H1 (cell line): ENCODE measurements around the gene ZFYVE21. TPM values are rescaled to one million over a fixed set of nuclear protein-coding genes. Genes with fewer than 3 reads are reported as not detected.

Experiments used
- CTCF ChIA-PET: fragments of 300-600 bp; sonication (Branson Sonifier 250); formaldehyde crosslinking; loops from one replicate; lab custom pipeline; 2021; ENCODE audit not compliant: partially characterized antibody; lab: Charles Lee
- POLR2A ChIA-PET: fragments of 300-600 bp; sonication (Branson Sonifier 250); formaldehyde crosslinking; loops from one replicate; lab custom pipeline; 2021; ENCODE audit warnings: inconsistent platforms; ENCODE audit not compliant: partially characterized antibody; lab: Charles Lee
- DNase-seq, 2 experiments: peaks; one replicate each; pipeline versions ENCODE4 v3.0.0 to v3.0.0-alpha.2; 2010 to 2022; ENCODE audit warnings: low spot score in 2 of 2, low read depth in 1 of 2, mixed read lengths in 1 of 2
- FAIRE-seq: peaks from 2 replicates; lab custom pipeline; 2011; peaks lifted over from hg19 to GRCh38; lab: Jason Lieb, UNC
- H2AFZ ChIP-seq: 2 replicates; pipeline ENCODE4 v1.8.1; 2012; ENCODE audit warnings: low read length, inconsistent platforms
- H2AK5ac ChIP-seq: 2 replicates; pipeline ENCODE4 v1.6.1; 2013; ENCODE audit warnings: low read depth, low read length
- H2BK120ac ChIP-seq: replicated peaks from 2 replicates; pipeline ENCODE3; 2013; ENCODE audit warnings: low read depth, low read length, inconsistent platforms
- H2BK12ac ChIP-seq: 2 replicates; pipeline ENCODE4 v1.6.1; 2013; ENCODE audit warnings: low read depth, low read length
- H2BK15ac ChIP-seq: 2 replicates; pipeline ENCODE4 v1.6.1; 2013; ENCODE audit warnings: low read length
- H2BK20ac ChIP-seq: 2 replicates; pipeline ENCODE4 v1.6.1; 2013; ENCODE audit warnings: low read length
- H2BK5ac ChIP-seq: 2 replicates; pipeline ENCODE4 v1.6.1; 2013; ENCODE audit warnings: low read depth, low read length
- H3K14ac ChIP-seq: 2 replicates; pipeline ENCODE4 v1.6.1; 2013; ENCODE audit warnings: inconsistent platforms; ENCODE audit not compliant: insufficient read length
- H3K18ac ChIP-seq: 2 replicates; pipeline ENCODE4 v1.6.1; 2013; ENCODE audit warnings: low read length; ENCODE audit errors: extremely low read depth
- H3K23ac ChIP-seq: 2 replicates; pipeline ENCODE4 v1.6.1; 2013; ENCODE audit warnings: inconsistent platforms; ENCODE audit not compliant: insufficient read length
- H3K23me2 ChIP-seq: 2 replicates; pipeline ENCODE4 v1.6.1; 2013; ENCODE audit warnings: low read depth, low read length
- H3K27ac ChIP-seq: 2 replicates; pipeline ENCODE4 v1.6.1; 2011; ENCODE audit warnings: low read depth, low read length, inconsistent platforms
- H3K27me3 ChIP-seq, 4 experiments: replicated peaks in 1 of 4; 1 replicate in 1 of 4; 2 replicates in 3 of 4; pipeline versions ENCODE4 v1.6.1 to v1.8.1; 2011 to 2013; ENCODE audit warnings: low read length in 3 of 4, mild to moderate bottlenecking in 3 of 4, inconsistent platforms in 2 of 4, mixed read lengths in 2 of 4, moderate library complexity in 1 of 4; ENCODE audit not compliant: control insufficient read depth in 3 of 4, insufficient read depth in 3 of 4; ENCODE audit errors: extremely low read depth in 1 of 4
- H3K36me3 ChIP-seq, 4 experiments: 2 replicates each; pipeline versions ENCODE4 v1.6.1 to v1.8.1; 2011 to 2013; ENCODE audit warnings: mild to moderate bottlenecking in 4 of 4, low read length in 3 of 4, moderate library complexity in 2 of 4, control low read depth in 1 of 4, inconsistent platforms in 1 of 4; ENCODE audit not compliant: insufficient read depth in 4 of 4, control insufficient read depth in 2 of 4
- H3K4ac ChIP-seq: replicated peaks from 2 replicates; pipeline ENCODE3; 2013; ENCODE audit warnings: low read length, low read depth, mixed read lengths, inconsistent platforms; ENCODE audit not compliant: insufficient read length
- H3K4me1 ChIP-seq, 4 experiments: replicated peaks in 1 of 4; 1 replicate in 1 of 4; 2 replicates in 3 of 4; pipeline versions ENCODE4 v1.6.1 to v1.8.1; 2011 to 2013; ENCODE audit warnings: low read length in 3 of 4, inconsistent platforms in 2 of 4, mixed read lengths in 1 of 4; ENCODE audit not compliant: insufficient read depth in 4 of 4, control insufficient read depth in 3 of 4
- H3K4me2 ChIP-seq, 2 experiments: 2 replicates each; pipeline versions ENCODE4 v1.6.1 to v1.8.1; 2011 to 2013; ENCODE audit warnings: low read depth in 2 of 2, low read length in 2 of 2, control low read depth in 1 of 2, inconsistent platforms in 1 of 2, mild to moderate bottlenecking in 1 of 2; ENCODE audit not compliant: insufficient read depth in 1 of 2
- H3K4me3 ChIP-seq, 4 experiments: fragments of 200-600, 300-600 bp in 1 of 4; sonication (generic), shearing (Covaris generic), sonication (Bioruptor Twin) in 1 of 4; 2 replicates each; pipeline versions ENCODE4 v1.5.1 to v1.8.1; 2011 to 2016; ENCODE audit warnings: low read length in 4 of 4, low read depth in 3 of 4, control low read depth in 2 of 4, inconsistent platforms in 2 of 4, mild to moderate bottlenecking in 2 of 4, mixed read lengths in 1 of 4, moderate library complexity in 1 of 4; ENCODE audit not compliant: insufficient read depth in 2 of 4; ENCODE audit errors: extremely low read depth in 1 of 4
- H3K56ac ChIP-seq: replicated peaks from 2 replicates; pipeline ENCODE3; 2013; ENCODE audit warnings: low read depth, mild to moderate bottlenecking, mixed read lengths, low read length, inconsistent platforms; ENCODE audit not compliant: insufficient read length
- H3K79me1 ChIP-seq: 2 replicates; pipeline ENCODE4 v1.6.1; 2013; ENCODE audit warnings: low read depth, low read length, control low read depth
- H3K79me2 ChIP-seq, 2 experiments: 2 replicates each; pipeline versions ENCODE4 v1.6.1 to v1.8.1; 2012 to 2013; ENCODE audit warnings: low read length in 2 of 2, mild to moderate bottlenecking in 2 of 2, inconsistent platforms in 1 of 2; ENCODE audit not compliant: insufficient read depth in 2 of 2, control insufficient read depth in 1 of 2
- H3K9ac ChIP-seq, 4 experiments: replicated peaks in 1 of 4; 1 replicate in 1 of 4; 2 replicates in 3 of 4; pipeline versions ENCODE4 v1.6.1 to v1.8.1; 2011 to 2013; ENCODE audit warnings: low read depth in 3 of 4, low read length in 3 of 4, control low read depth in 2 of 4, mild to moderate bottlenecking in 2 of 4, moderate library complexity in 2 of 4, inconsistent platforms in 1 of 4; ENCODE audit errors: extremely low read depth in 1 of 4
- H3K9me3 ChIP-seq, 2 experiments: 2 replicates each; pipeline versions ENCODE4 v1.6.1 to v1.8.1; 2012 to 2013; ENCODE audit warnings: mild to moderate bottlenecking in 2 of 2, moderate library complexity in 2 of 2, control low read depth in 1 of 2, inconsistent platforms in 1 of 2, low read depth in 1 of 2, low read length in 1 of 2, mixed read lengths in 1 of 2; ENCODE audit not compliant: insufficient read depth in 2 of 2
- H4K20me1 ChIP-seq, 2 experiments: replicated peaks in 1 of 2; 2 replicates each; pipeline versions ENCODE3 to v1.8.1; 2011 to 2013; ENCODE audit warnings: inconsistent platforms in 2 of 2, low read length in 2 of 2, mild to moderate bottlenecking in 1 of 2; ENCODE audit not compliant: insufficient read depth in 2 of 2, control insufficient read depth in 1 of 2
- H4K5ac ChIP-seq: 2 replicates; pipeline ENCODE4 v1.6.1; 2013; ENCODE audit warnings: low read length, low read depth, mixed read lengths, inconsistent platforms; ENCODE audit not compliant: insufficient read length
- H4K8ac ChIP-seq: 2 replicates; pipeline ENCODE4 v1.8.0; 2013; ENCODE audit warnings: mild to moderate bottlenecking, moderate library complexity, low read length, inconsistent platforms; ENCODE audit not compliant: insufficient read depth; ENCODE audit errors: extremely low read depth
- H4K91ac ChIP-seq: replicated peaks from 2 replicates; pipeline ENCODE3; 2013; ENCODE audit warnings: low read length, mixed read lengths, inconsistent platforms; ENCODE audit not compliant: insufficient read length
- BACH1 ChIP-seq: IDR thresholded peaks from 2 replicates; pipeline ENCODE4 v1.6.1; 2012; ENCODE audit warnings: low read length, improper control_type of control experiment
- CTBP2 ChIP-seq: IDR thresholded peaks from 2 replicates; pipeline ENCODE4 v1.7.0; 2011; ENCODE audit warnings: borderline replicate concordance, mild to moderate bottlenecking, moderate library complexity, mixed read lengths, low read length; ENCODE audit not compliant: insufficient read depth, insufficient read length
- EGR1 ChIP-seq: IDR thresholded peaks from 2 replicates; pipeline ENCODE4 v1.6.1; 2011; ENCODE audit warnings: low read depth, low read length, borderline replicate concordance
- FOSL1 ChIP-seq: IDR thresholded peaks from 2 replicates; pipeline ENCODE4 v1.6.1; 2011; ENCODE audit warnings: mild to moderate bottlenecking, low read depth, low read length, moderate library complexity; ENCODE audit not compliant: insufficient read depth
- SIN3A ChIP-seq, 2 experiments: IDR thresholded peaks in 1 of 2; conservative IDR thresholded peaks in 1 of 2; 2 replicates each; pipeline ENCODE4 v1.6.1; 2011 to 2012; ENCODE audit warnings: low read length in 2 of 2, improper control_type of control experiment in 1 of 2, low read depth in 1 of 2, mild to moderate bottlenecking in 1 of 2
- SIX5 ChIP-seq: IDR thresholded peaks from 2 replicates; pipeline ENCODE4 v1.6.1; 2011; ENCODE audit warnings: mild to moderate bottlenecking, low read depth, low read length
- SP1 ChIP-seq: IDR thresholded peaks from 2 replicates; pipeline ENCODE4 v1.6.1; 2011; ENCODE audit warnings: low read depth, low read length
- SP4 ChIP-seq: IDR thresholded peaks from 2 replicates; pipeline ENCODE4 v1.6.1; 2012; ENCODE audit warnings: low read length, inconsistent platforms
- SUZ12 ChIP-seq: fragments of 200-600 bp; sonication (generic); IDR thresholded peaks from 2 replicates; pipeline ENCODE4 v1.6.1; 2012; ENCODE audit warnings: mild to moderate bottlenecking, inconsistent platforms, low read length, moderate library complexity, mixed read lengths
- WGBS, 2 experiments: shearing (Covaris generic) in 1 of 2; methylation state at CpG; one replicate each; pipeline versions ENCODE4 v1.1.6 to v1.1.7; 2013 to 2015; ENCODE audit warnings: low lambda C conversion rate in 2 of 2, mixed read lengths in 2 of 2, inconsistent platforms in 1 of 2, low coverage in 1 of 2, missing lambda C conversion rate in 1 of 2; ENCODE audit not compliant: insufficient replicate concordance in 2 of 2, insufficient coverage in 1 of 2, insufficient read length in 1 of 2; ENCODE audit errors: extremely low coverage in 1 of 2, missing lambda C conversion rate in 1 of 2; 5-methylcytosine and 5-hydroxymethylcytosine counted together
- polyA plus RNA-seq, 7 experiments: library from polyadenylated mRNA; depleted of rRNA in 3 of 7; stranded (reverse) in 5 of 7; unstranded in 2 of 7; fragments of >200 nt in 5 of 7; fragments of 200-250 nt in 2 of 7; gene quantifications; 1 replicate in 5 of 7; 2 replicates in 1 of 7; 4 replicates in 1 of 7; pipeline versions ENCODE4 v1.2.1 to v1.2.3, GENCODE V29; 2011 to 2013; ENCODE audit warnings: missing spikeins in 2 of 7, mixed read lengths in 2 of 7
- total RNA-seq: library from RNA; stranded (reverse); fragmentation: NEBNext Ultra II Directional; extraction: Animal tissue kit (Norgen Biotek cat#: 25700); gene quantifications from 2 replicates; pipeline ENCODE4 v1.2.1, GENCODE V29; 2021
- TF ChIP-seq, protein P1 (sequence below): IDR thresholded peaks from 2 replicates; pipeline ENCODE4 v1.6.1; 2011; ENCODE audit warnings: low read length, improper control_type of control experiment
- TF ChIP-seq, protein P2 (sequence below): IDR thresholded peaks from 2 replicates; pipeline ENCODE4 v1.6.1; 2012; ENCODE audit warnings: low read length, inconsistent platforms

ZFYVE21 gene
- total and polyA plus RNA-seq, 2 of the 8 experiments (the other 6 are each of a cell fraction or from before 2014, with no cell fraction given), result 53.4 to 127 TPM

DNA sequence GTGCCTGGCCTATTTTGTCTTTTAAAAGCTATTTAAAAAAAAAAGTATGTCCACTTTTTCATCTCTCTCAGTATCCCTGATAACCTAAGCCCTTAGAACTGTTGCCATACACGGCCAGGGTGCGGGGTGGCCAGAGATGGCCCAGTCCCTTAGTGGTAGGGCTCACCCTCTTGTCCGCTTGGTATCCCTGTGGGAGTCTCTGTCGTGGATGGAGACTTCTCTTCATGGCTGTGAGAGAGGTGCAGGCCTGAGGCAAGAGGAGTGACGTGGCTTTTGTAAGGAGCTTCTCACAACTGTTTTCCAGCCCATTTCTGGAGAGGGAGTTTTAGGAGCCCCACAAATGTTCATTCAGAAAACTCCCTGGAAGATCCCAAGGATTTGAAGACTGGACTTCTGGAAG, 27.2 kb upstream of the ZFYVE21 start:
- Histone ChIP-seq H3K79me2 (peaks cover 0 to 3% of the 10 kb centered on the region in 2 experiments; a peak in 1 of 4 replicates), H2BK5ac (no peak overlapping the region), H2AK5ac (no peak overlapping the region), H3K56ac (no peak overlapping the region), H2BK20ac (no peak overlapping the region), H3K9ac (no peak overlapping the region), H4K5ac (no peak overlapping the region), H3K9me3 (no peaks in the 10 kb centered on the region), H3K79me1 (peaks cover 8% of the 10 kb centered on the region), H3K4me1 (peaks cover 0 to 3% (median 0%) of the 10 kb centered on the region in 4 experiments; a peak in 1 of 7 replicates), H2BK15ac (no peak overlapping the region), H3K27ac (no peak overlapping the region), H2AFZ (no peak overlapping the region), H3K18ac (no peak overlapping the region), H2BK120ac (no peak overlapping the region), H3K27me3 (no peaks in the 10 kb centered on the region), H4K20me1 (peaks cover 8 to 19% of the 10 kb centered on the region in 2 experiments), H3K23ac (no peak overlapping the region), H3K4ac (no peak overlapping the region), H3K4me3 (no peak overlapping the region), H3K4me2 (no peak overlapping the region), H3K23me2 (no peaks in the 10 kb centered on the region), H3K14ac (no peak overlapping the region), H4K91ac (no peak overlapping the region), H3K36me3 (peaks cover 9 to 58% (median 16%) of the 10 kb centered on the region in 4 experiments; a peak in 6 of 8 replicates), H2BK12ac (no peak overlapping the region), H4K8ac (no peak overlapping the region)
- FAIRE-seq (no peak), DNase-seq (no peak)
- ChIA-PET CTCF (interaction anchor here (1.8 kb wide), 1 partner anchor 9 kb away, joined by 8 read pairs; no protein-coding TSS in a partner anchor), POLR2A (interaction anchor here (0.7 kb wide), 1 partner anchor 12 kb away, joined by 3 read pairs; no protein-coding TSS in a partner anchor)
- 98% methylated on average over 5 of the region's 5 CpGs; no CpG with 5 or more reads in 1 of the 2 experiments for WGBS, 2 experiments
- TF ChIP-seq SP4 (no peak), EGR1 (no peak), BACH1 (no peak), CTBP2 (no peak), SIN3A (conservative IDR thresholded peaks at IDR 0.05 in 1 of 2, IDR thresholded peaks at IDR 0.05 in 1 of 2; ENCODE audit: low read depth in 1 of 2, low read length in 2 of 2) (no peak), SUZ12 (no peak), FOSL1 (no peak), SIX5 (no peak), SP1 (no peak)
- TF ChIP-seq, protein P1, sequence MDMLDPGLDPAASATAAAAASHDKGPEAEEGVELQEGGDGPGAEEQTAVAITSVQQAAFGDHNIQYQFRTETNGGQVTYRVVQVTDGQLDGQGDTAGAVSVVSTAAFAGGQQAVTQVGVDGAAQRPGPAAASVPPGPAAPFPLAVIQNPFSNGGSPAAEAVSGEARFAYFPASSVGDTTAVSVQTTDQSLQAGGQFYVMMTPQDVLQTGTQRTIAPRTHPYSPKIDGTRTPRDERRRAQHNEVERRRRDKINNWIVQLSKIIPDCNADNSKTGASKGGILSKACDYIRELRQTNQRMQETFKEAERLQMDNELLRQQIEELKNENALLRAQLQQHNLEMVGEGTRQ, result no peak
- TF ChIP-seq, protein P2, sequence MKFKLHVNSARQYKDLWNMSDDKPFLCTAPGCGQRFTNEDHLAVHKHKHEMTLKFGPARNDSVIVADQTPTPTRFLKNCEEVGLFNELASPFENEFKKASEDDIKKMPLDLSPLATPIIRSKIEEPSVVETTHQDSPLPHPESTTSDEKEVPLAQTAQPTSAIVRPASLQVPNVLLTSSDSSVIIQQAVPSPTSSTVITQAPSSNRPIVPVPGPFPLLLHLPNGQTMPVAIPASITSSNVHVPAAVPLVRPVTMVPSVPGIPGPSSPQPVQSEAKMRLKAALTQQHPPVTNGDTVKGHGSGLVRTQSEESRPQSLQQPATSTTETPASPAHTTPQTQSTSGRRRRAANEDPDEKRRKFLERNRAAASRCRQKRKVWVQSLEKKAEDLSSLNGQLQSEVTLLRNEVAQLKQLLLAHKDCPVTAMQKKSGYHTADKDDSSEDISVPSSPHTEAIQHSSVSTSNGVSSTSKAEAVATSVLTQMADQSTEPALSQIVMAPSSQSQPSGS, result no peak
